HepG2 (cell line): Measurements from ENCODE around the gene NTN3. TPM values are rescaled to one million over a fixed set of nuclear protein-coding genes. Genes with fewer than 3 reads are reported as not detected.

Experiments used
- ATAC-seq: fragments of 200-7000 bp; cut with Tn5 transposase; 3 replicates; pipeline ENCODE4 v1.9.1; 2020; ENCODE audit warnings: mild to moderate bottlenecking, moderate library complexity
- BruUV-seq: library from RNA; stranded (reverse); fragments of 400-500 nt; replicated peaks from 2 replicates; lab custom pipeline; 2021; lab: Mats Ljungman, UMichigan
- CTCF ChIA-PET: fragments of 300-600 bp; formaldehyde crosslinking; extraction: SDS; loops from one replicate; lab custom pipeline; 2021; ENCODE audit warnings: low total read pairs, inconsistent platforms, low intra/inter-chr PET ratio; lab: Yijun Ruan, JAX
- POLR2A ChIA-PET: fragments of 350-600 bp; sonication (Branson Sonifier 250); formaldehyde crosslinking; loops from one replicate; lab custom pipeline; 2020; ENCODE audit warnings: antibody characterized with exemption, inconsistent platforms; lab: Yijun Ruan, JAX
- DNase-seq: peaks from one replicate; pipeline ENCODE4 v3.0.0-alpha.2; 2015; ENCODE audit warnings: low spot score
- FAIRE-seq: peaks from 3 replicates; lab custom pipeline; 2011; peaks lifted over from hg19 to GRCh38; lab: Jason Lieb, UNC
- H2AFZ ChIP-seq: one replicate; pipeline ENCODE4 v1.6.1; 2011; ENCODE audit warnings: low read length, inconsistent platforms
- H3K27ac ChIP-seq: fragments of 300-600 bp; 3 replicates; pipeline ENCODE4 v1.8.0; 2011; ENCODE audit warnings: mixed run types, mild to moderate bottlenecking, mixed read lengths, low read length, inconsistent platforms; ENCODE audit not compliant: insufficient read depth; ENCODE audit errors: extremely low read length
- H3K27me3 ChIP-seq, 2 experiments: fragments of 200-600 bp in 1 of 2; 2 replicates in 1 of 2; 3 replicates in 1 of 2; pipeline versions ENCODE4 v1.6.0 to v1.8.0; 2011; ENCODE audit warnings: low read length in 2 of 2, mild to moderate bottlenecking in 2 of 2, moderate library complexity in 2 of 2, inconsistent platforms in 1 of 2; ENCODE audit not compliant: insufficient read depth in 2 of 2, control insufficient read depth in 1 of 2
- H3K36me3 ChIP-seq, 2 experiments: fragments of 200-600 bp in 1 of 2; replicated peaks in 1 of 2; 2 replicates in 1 of 2; 3 replicates in 1 of 2; pipeline versions ENCODE4 v1.5.1 to v1.8.0; 2011; ENCODE audit warnings: low read length in 2 of 2, inconsistent platforms in 1 of 2; ENCODE audit not compliant: insufficient read depth in 2 of 2, control insufficient read depth in 1 of 2
- H3K4me1 ChIP-seq: 2 replicates; pipeline ENCODE4 v1.5.1; 2012; ENCODE audit warnings: low read length, inconsistent platforms; ENCODE audit not compliant: insufficient read depth
- H3K4me2 ChIP-seq: 2 replicates; pipeline ENCODE4 v1.6.0; 2011; ENCODE audit warnings: low read depth, low read length, inconsistent platforms
- H3K4me3 ChIP-seq, 3 experiments: fragments of 200-600 bp in 1 of 3; sonication (generic), shearing (Covaris generic) in 1 of 3; replicated peaks in 1 of 3; 2 replicates each; pipeline ENCODE4 v1.5.1; 2011 to 2016; ENCODE audit warnings: low read length in 3 of 3, inconsistent platforms in 2 of 3, low read depth in 2 of 3, mild to moderate bottlenecking in 2 of 3, control low read depth in 1 of 3, mixed read lengths in 1 of 3; ENCODE audit not compliant: insufficient read depth in 1 of 3
- H3K79me2 ChIP-seq: one replicate; pipeline ENCODE4 v1.6.1; 2011; ENCODE audit warnings: low read length, inconsistent platforms; ENCODE audit not compliant: insufficient read depth
- H3K9ac ChIP-seq: 2 replicates; pipeline ENCODE4 v1.6.0; 2011; ENCODE audit warnings: mild to moderate bottlenecking, low read depth, low read length, inconsistent platforms; ENCODE audit not compliant: insufficient read depth
- H3K9me3 ChIP-seq: 2 replicates; pipeline ENCODE4 v1.5.1; 2012; ENCODE audit warnings: mild to moderate bottlenecking, low read length
- H4K20me1 ChIP-seq: 2 replicates; pipeline ENCODE4 v1.6.0; 2011; ENCODE audit warnings: inconsistent platforms, mild to moderate bottlenecking, low read length, moderate library complexity; ENCODE audit not compliant: insufficient read depth
- ELF1 ChIP-seq: sonication (generic); formaldehyde crosslinking; IDR thresholded peaks from 2 replicates; pipeline ENCODE4 v1.4.0; 2020; ENCODE audit warnings: missing genetic modification reagents
- ELK4 ChIP-seq: sonication (generic); formaldehyde crosslinking; IDR thresholded peaks from 2 replicates; pipeline ENCODE4 v1.9.0; 2021; ENCODE audit warnings: missing genetic modification reagents, borderline replicate concordance
- MAFF ChIP-seq: IDR thresholded peaks from 2 replicates; pipeline ENCODE4 v1.6.1; 2011; ENCODE audit warnings: low read depth, low read length, improper control_type of control experiment
- NR2F6 ChIP-seq, 2 experiments: IDR thresholded peaks; 2 replicates each; pipeline ENCODE4 v1.6.1; 2016; ENCODE audit warnings: antibody characterized with exemption in 1 of 2, mild to moderate bottlenecking in 1 of 2
- PITX1 ChIP-seq: sonication (generic); formaldehyde crosslinking; IDR thresholded peaks from 2 replicates; pipeline ENCODE4 v1.5.1; 2020; ENCODE audit warnings: mild to moderate bottlenecking, missing genetic modification reagents
- PRMT3 ChIP-seq: sonication (generic); formaldehyde crosslinking; IDR thresholded peaks from 2 replicates; pipeline ENCODE4 v1.8.1; 2022; ENCODE audit warnings: low read depth, mild to moderate bottlenecking, moderate library complexity, missing genetic modification reagents, borderline replicate concordance
- ZSCAN20 ChIP-seq: sonication (generic); formaldehyde crosslinking; IDR thresholded peaks from 2 replicates; pipeline ENCODE4 v1.4.0; 2020; ENCODE audit warnings: missing genetic modification reagents, mild to moderate bottlenecking, borderline replicate concordance
- ZZZ3 ChIP-seq: sonication (generic); formaldehyde crosslinking; IDR thresholded peaks from 2 replicates; pipeline ENCODE4 v1.4.0; 2020; ENCODE audit warnings: missing genetic modification reagents, mild to moderate bottlenecking, borderline replicate concordance
- WGBS: methylation state at CpG from one replicate; pipeline ENCODE4 v1.1.6; 2017; ENCODE audit warnings: low lambda C conversion rate; 5-methylcytosine and 5-hydroxymethylcytosine counted together
- in situ Hi-C: cut with HindIII; loops from 2 replicates; pipeline ENCODE4 v1.10.0; 2017; ENCODE audit warnings: low pct_unique_long_range_greater_than_20kb; ENCODE audit not compliant: extremely low pct_ligation_motif_present
- intact Hi-C: fragments of 100-400 bp; cut with micrococcal nuclease; formaldehyde crosslinking; loops from one replicate; pipeline ENCODE4 v1.10.0; 2022; ENCODE audit not compliant: unreplicated experiment
- polyA plus RNA-seq, 8 experiments: library from polyadenylated mRNA; depleted of rRNA in 3 of 8; stranded (reverse) in 7 of 8; unstranded in 1 of 8; fragments of >200 nt; fragmentation: Illumina TruSeq in 4 of 8; extraction: Trizol in 4 of 8; gene quantifications; 2 replicates each; pipeline versions ENCODE4 v1.2.1 to v1.2.3, GENCODE V29; 2011 to 2016; ENCODE audit warnings: low read depth in 4 of 8, missing spikeins in 1 of 8, mixed read lengths in 1 of 8; ENCODE audit not compliant: insufficient read depth in 1 of 8
- total RNA-seq, 5 experiments: library from RNA; depleted of rRNA; stranded (reverse); fragments of >200 nt; fragmentation: Illumina TruSeq; extraction: Trizol; gene quantifications; 2 replicates each; pipeline ENCODE4 v1.2.3, GENCODE V29; 2016; ENCODE audit warnings: low read depth in 1 of 5
- TF ChIP-seq, protein P1 (sequence below): IDR thresholded peaks from 2 replicates; pipeline ENCODE4 v1.6.1; 2016; ENCODE audit warnings: mild to moderate bottlenecking, missing biosample characterization, missing genetic modification reagents

Gene NTN3
- total and polyA plus RNA-seq, 2 of the 13 experiments (the other 11 are each of a cell fraction or from before 2014, with no cell fraction given), result 0.09 to 0.20 TPM

GRCh38 chr16:2517954-2518605, 47.0 kb downstream of the NTN3 start:
- no peak for FAIRE-seq
- ATAC-seq, result no peak
- CTCF ChIA-PET, result no interaction called here
- Histone ChIP-seq H3K4me2 (no peak overlapping the region; the same call in 1 of the 2 replicates), H3K9me3 (no peaks in the 10 kb centered on the region), H3K4me3 (no peak overlapping the region), H3K9ac (no peak overlapping the region), H3K36me3 (peaks cover 4 to 14% of the 10 kb centered on the region in 2 experiments; a peak in 4 of 5 replicates), H3K79me2 (peaks cover 64% of the 10 kb centered on the region), H3K27me3 (no peaks in the 10 kb centered on the region; a peak in 1 of 5 replicates), H4K20me1 (peaks cover 52% of the 10 kb centered on the region), H3K27ac (peak overlapping the region; percentile 48), H2AFZ (no peak overlapping the region), H3K4me1 (peaks cover 72% of the 10 kb centered on the region)
- no peak for DNase-seq
- POLR2A ChIA-PET, result no interaction called here
- 89% methylated on average over 10 of the region's 12 CpGs for WGBS
- in situ Hi-C loops (no loop called here), intact Hi-C loops (no loop called here)
- TF ChIP-seq PITX1 (CRISPR knock-in tag) (no peak), MAFF (no peak), ZZZ3 (CRISPR knock-in tag) (no peak), NR2F6 (IDR thresholded peaks at IDR 0.05) (no peak), NR2F6 (CRISPR knock-in tag; IDR thresholded peaks at IDR 0.05) (no peak), ELF1 (CRISPR knock-in tag) (no peak), ZSCAN20 (CRISPR knock-in tag) (no peak), ELK4 (CRISPR knock-in tag) (no peak), PRMT3 (CRISPR knock-in tag) (no peak)
- TF ChIP-seq, protein P1, sequence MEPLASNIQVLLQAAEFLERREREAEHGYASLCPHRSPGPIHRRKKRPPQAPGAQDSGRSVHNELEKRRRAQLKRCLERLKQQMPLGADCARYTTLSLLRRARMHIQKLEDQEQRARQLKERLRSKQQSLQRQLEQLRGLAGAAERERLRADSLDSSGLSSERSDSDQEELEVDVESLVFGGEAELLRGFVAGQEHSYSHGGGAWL (CRISPR knock-in tag), result no peak
- no TSS peak for BruUV-seq
